Mesothelial cell of epicardium (in vitro differentiated cells): ENCODE measurements around the gene IGSF22. TPM values are rescaled to one million over a fixed set of nuclear protein-coding genes. Genes with fewer than 3 reads are reported as not detected.

ENCODE experiments used
- DNase-seq, 2 experiments: peaks; one replicate each; pipeline ENCODE4 v3.0.0; 2021; ENCODE audit warnings: low spot score in 2 of 2; ENCODE audit not compliant: unreplicated experiment in 2 of 2
- H3K27ac Mint-ChIP-seq: 2 replicates; pipeline ENCODE4 v1.8.0; 2021; ENCODE audit warnings: mixed read lengths
- H3K27me3 Mint-ChIP-seq: 2 replicates; pipeline ENCODE4 v1.8.0; 2021; ENCODE audit warnings: low read depth, mixed read lengths
- H3K36me3 Mint-ChIP-seq: 2 replicates; pipeline ENCODE4 v1.8.0; 2021; ENCODE audit warnings: mixed read lengths
- H3K4me1 Mint-ChIP-seq: 2 replicates; pipeline ENCODE4 v1.8.0; 2021; ENCODE audit warnings: mixed read lengths
- H3K4me3 Mint-ChIP-seq: 2 replicates; pipeline ENCODE4 v1.8.0; 2021; ENCODE audit warnings: mild to moderate bottlenecking, moderate library complexity, mixed read lengths
- H3K9me3 Mint-ChIP-seq: 2 replicates; pipeline ENCODE4 v1.8.0; 2021; ENCODE audit warnings: mixed read lengths
- CTCF ChIP-seq: fragments of 200-600 bp; sonication (generic); IDR thresholded peaks from one replicate; pipeline ENCODE4 v1.5.0; 2021; ENCODE audit warnings: antibody characterized with exemption; ENCODE audit not compliant: unreplicated experiment
- total RNA-seq: library from RNA; stranded (reverse); gene quantifications from 3 replicates; pipeline ENCODE4 v1.2.1, GENCODE V29; 2021

Gene IGSF22
- total RNA-seq, 1 donor from 2014 or later, result 0.45 TPM

DNA sequence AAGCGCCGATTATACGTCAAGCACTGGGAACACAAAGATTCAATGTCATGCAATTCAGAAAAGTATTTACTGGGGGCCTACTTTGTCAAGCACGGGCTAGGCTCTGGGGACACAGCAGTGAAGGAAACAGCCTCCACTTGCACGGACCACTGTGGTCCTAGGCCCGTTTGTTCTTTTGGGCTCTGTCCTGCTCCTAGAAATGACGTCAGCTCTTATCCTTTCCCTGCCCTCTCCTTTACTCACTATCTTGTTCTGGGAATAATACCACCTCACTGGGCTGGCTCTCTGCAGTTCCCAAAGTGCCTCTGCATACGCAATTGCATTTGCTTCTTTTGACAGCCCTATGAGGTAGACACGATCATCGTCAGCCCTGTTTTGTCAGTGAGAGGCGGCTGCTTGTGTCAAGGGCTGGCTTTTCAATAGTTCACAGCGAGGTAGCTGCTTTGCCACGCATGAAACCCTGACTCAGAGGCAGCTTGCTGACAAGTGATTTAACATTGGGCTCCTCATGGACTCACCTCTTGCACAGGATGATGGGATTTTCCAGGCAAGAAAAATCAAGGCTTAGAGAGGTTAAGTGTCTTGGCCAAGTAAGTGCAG is 22.9 kb upstream of the IGSF22 start:
- Mint-ChIP-seq H3K9me3 (no peaks in the 10 kb centered on the region), H3K36me3 (no peaks in the 10 kb centered on the region), H3K4me3 (no peak overlapping the region), H3K4me1 (no peaks in the 10 kb centered on the region), H3K27ac (no peak overlapping the region), H3K27me3 (peaks cover 29% of the 10 kb centered on the region)
- no peak for TF ChIP-seq CTCF
- DNase-seq, result no peak

GRCh38 chr11:18745251-18745650 is 19.3 kb upstream of the IGSF22 start:
- Mint-ChIP-seq H3K27me3 (no peaks in the 10 kb centered on the region), H3K4me1 (no peaks in the 10 kb centered on the region), H3K9me3 (no peaks in the 10 kb centered on the region), H3K36me3 (no peaks in the 10 kb centered on the region), H3K27ac (no peak overlapping the region), H3K4me3 (no peak overlapping the region)
- DNase-seq, result no peak
- no peak for TF ChIP-seq CTCF

- H3K4me3 Mint-ChIP-seq, result no peak overlapping the region
- H3K9me3 Mint-ChIP-seq, result no peaks in the 10 kb centered on the region
- H3K27me3 Mint-ChIP-seq, result peaks cover 3% of the 10 kb centered on the region
- TF ChIP-seq CTCF, result no peak
- H3K36me3 Mint-ChIP-seq, result no peaks in the 10 kb centered on the region
- no peak for DNase-seq
- H3K27ac Mint-ChIP-seq, result no peak overlapping the region
- H3K4me1 Mint-ChIP-seq, result no peaks in the 10 kb centered on the region
These were observed 18.0 kb upstream of the IGSF22 start for GRCh38 chr11:18743900-18744514.

GRCh38 chr11:18743365-18743764 is 17.4 kb upstream of the IGSF22 start:
- no peak for DNase-seq
- TF ChIP-seq CTCF, result no peak
- Mint-ChIP-seq H3K4me1 (no peaks in the 10 kb centered on the region), H3K4me3 (no peak overlapping the region), H3K9me3 (no peaks in the 10 kb centered on the region), H3K27ac (no peak overlapping the region), H3K27me3 (peaks cover 5% of the 10 kb centered on the region), H3K36me3 (no peaks in the 10 kb centered on the region)

GRCh38 chr11:18741783-18742182 is 15.8 kb upstream of the IGSF22 start:
- H3K9me3 Mint-ChIP-seq, result no peaks in the 10 kb centered on the region
- TF ChIP-seq CTCF, result no peak
- H3K27me3 Mint-ChIP-seq, result peaks cover 5% of the 10 kb centered on the region
- H3K27ac Mint-ChIP-seq, result no peak overlapping the region
- no peaks in the 10 kb centered on the region for H3K4me1 Mint-ChIP-seq
- no peaks in the 10 kb centered on the region for H3K36me3 Mint-ChIP-seq
- H3K4me3 Mint-ChIP-seq, result no peak overlapping the region
- no peak for DNase-seq
